Measurements from ENCODE around the gene PDE6G.

Gene PDE6G

GRCh38 chr17:81656118-81656743, at the start of gene PDE6G:
PDE6G (minus strand) TSS chr17:81656542; CDS start chr17:81653305, 3,237 bp downstream.
- DNase-seq (ENCODE audit: low spot score) = no peak
- in situ Hi-C loops (cut with MboI; ENCODE audit: low pct_unique_long_range_greater_than_20kb, low sequenced_read_pairs, unreplicated experiment) = no loop called here
- no peak for TF ChIP-seq CTCF (IDR thresholded peaks at IDR 0.05; ENCODE audit: extremely low read depth, insufficient read depth, missing control alignments)

- DNase-seq (ENCODE audit: low spot score) = no peak
- no peak for TF ChIP-seq CTCF (IDR thresholded peaks at IDR 0.05; ENCODE audit: extremely low read depth, insufficient read depth, missing control alignments)
- in situ Hi-C loops (cut with MboI; ENCODE audit: low pct_unique_long_range_greater_than_20kb, low sequenced_read_pairs, unreplicated experiment) = no loop called here
Measured at GRCh38 chr17:81705518-81706231, 49.3 kb upstream of the PDE6G start.

GRCh38 chr17:81703747-81704654, 47.7 kb upstream of the PDE6G start:
- in situ Hi-C loops (cut with MboI; ENCODE audit: low pct_unique_long_range_greater_than_20kb, low sequenced_read_pairs, unreplicated experiment) = no loop called here
- no peak for DNase-seq (ENCODE audit: low spot score)

GRCh38 chr17:81702934-81703746, 46.8 kb upstream of the PDE6G start, which contains the start of gene MRPL12:
MRPL12 (plus strand) TSS chr17:81703367; CDS start chr17:81703502, 135 bp downstream.
- peak; percentile 99 for DNase-seq (ENCODE audit: low spot score)
- no peak for TF ChIP-seq CTCF (IDR thresholded peaks at IDR 0.05; ENCODE audit: extremely low read depth, insufficient read depth, missing control alignments)
- in situ Hi-C loops (cut with MboI; ENCODE audit: low pct_unique_long_range_greater_than_20kb, low sequenced_read_pairs, unreplicated experiment) = no loop called here

More at GRCh38 chr17:81703747-81704654, 47.7 kb upstream of the PDE6G start:
- no peak for TF ChIP-seq CTCF (IDR thresholded peaks at IDR 0.05; ENCODE audit: extremely low read depth, insufficient read depth, missing control alignments)

- in situ Hi-C loops (cut with MboI; ENCODE audit: low pct_unique_long_range_greater_than_20kb, low sequenced_read_pairs, unreplicated experiment) = no loop called here
- TF ChIP-seq CTCF (IDR thresholded peaks at IDR 0.05; ENCODE audit: extremely low read depth, insufficient read depth, missing control alignments) = peak; percentile 30
- no peak for DNase-seq (ENCODE audit: low spot score)
Measured at GRCh38 chr17:81701288-81702071, 45.1 kb upstream of the PDE6G start.

Data from GM13977 (cell line).